NCI-H460 (cell line): ENCODE results near the gene PLCXD3. TPM values are rescaled to one million over a fixed set of nuclear protein-coding genes. Genes with fewer than 3 reads are reported as not detected.
A peak's percentile ranks its signal among the peaks of the same experiment; 100 is the strongest.

Experiments used
- DNase-seq: peaks from one replicate; pipeline ENCODE4 v3.0.0-alpha.2; 2016; ENCODE audit warnings: low read depth; ENCODE audit errors: extremely low read depth
- total RNA-seq: library from RNA; depleted of rRNA; stranded (reverse); fragments of >200 nt; shearing (Covaris generic); gene quantifications from 2 replicates; pipeline ENCODE4 v1.2.3, GENCODE V29; 2014

PLCXD3 gene
- total RNA-seq, 1 experiment from 2014 or later = not detected

GRCh38 chr5:41291323-41291722, 219.1 kb downstream of the PLCXD3 start:
- DNase-seq = no peak

- DNase-seq = no peak
These were observed 219.6 kb downstream of the PLCXD3 start for GRCh38 chr5:41290810-41291209.

GRCh38 chr5:41289970-41290464, 220.4 kb downstream of the PLCXD3 start:
- DNase-seq = no peak

- DNase-seq = no peak
These were observed 223.7 kb downstream of the PLCXD3 start for GRCh38 chr5:41286696-41287095.

- DNase-seq = no peak
These were observed 224.2 kb downstream of the PLCXD3 start for GRCh38 chr5:41286165-41286564.

- no peak for DNase-seq
These were observed 225.5 kb downstream of the PLCXD3 start for GRCh38 chr5:41284938-41285337.

- no peak for DNase-seq
These were observed 229.1 kb downstream of the PLCXD3 start for GRCh38 chr5:41281215-41281810.

- DNase-seq = no peak
These were observed 231.4 kb downstream of the PLCXD3 start for GRCh38 chr5:41279040-41279439.

GRCh38 chr5:41277476-41278245, 232.7 kb downstream of the PLCXD3 start:
- DNase-seq = no peak

GRCh38 chr5:41275813-41276512, 234.4 kb downstream of the PLCXD3 start:
- DNase-seq = no peak

- peak; percentile 41 for DNase-seq
These were observed 239.8 kb downstream of the PLCXD3 start for GRCh38 chr5:41270423-41271251.

GRCh38 chr5:41268894-41269293, 241.5 kb downstream of the PLCXD3 start:
- DNase-seq = no peak

GRCh38 chr5:41266377-41266776, 244.0 kb downstream of the PLCXD3 start:
- no peak for DNase-seq

GRCh38 chr5:41264019-41264418, 246.4 kb downstream of the PLCXD3 start:
- DNase-seq = no peak

- no peak for DNase-seq
These were observed 247.1 kb downstream of the PLCXD3 start for GRCh38 chr5:41263335-41263734.
